Measurements from ENCODE around the gene FAM131A.

The FAM131A gene

GRCh38 chr3:184328516-184328915 lies 8.9 kb upstream of the FAM131A start:
- no peak for ATAC-seq
- no peak for TF ChIP-seq ZC3H10 (CRISPR knock-in tag; IDR thresholded peaks at IDR 0.05)
- no peak for TF ChIP-seq ZNF565 (CRISPR knock-in tag; conservative IDR thresholded peaks at IDR 0.05; ENCODE audit: low read depth)
- TF ChIP-seq BACH2 (CRISPR knock-in tag; IDR thresholded peaks at IDR 0.05; ENCODE audit: borderline replicate concordance): no peak
- TF ChIP-seq ESRRG (CRISPR knock-in tag; IDR thresholded peaks at IDR 0.05): no peak
- TF ChIP-seq ZNF8 (CRISPR knock-in tag; IDR thresholded peaks at IDR 0.05): no peak

- TF ChIP-seq ISL1 (CRISPR knock-in tag; IDR thresholded peaks at IDR 0.05): no peak
- no peak for TF ChIP-seq TOX (CRISPR knock-in tag; IDR thresholded peaks at IDR 0.05; ENCODE audit: borderline replicate concordance)
- TF ChIP-seq CSDC2 (CRISPR knock-in tag; IDR thresholded peaks at IDR 0.05): no peak
- no peak for TF ChIP-seq ZFP3 (CRISPR knock-in tag; IDR thresholded peaks at IDR 0.05)
- TF ChIP-seq ESRRG (CRISPR knock-in tag; IDR thresholded peaks at IDR 0.05): no peak
- TF ChIP-seq ZNF8 (CRISPR knock-in tag; IDR thresholded peaks at IDR 0.05): no peak
- TF ChIP-seq GLIS3 (CRISPR knock-in tag; IDR thresholded peaks at IDR 0.05): no peak
- peak; percentile 64 for ATAC-seq
Observed at GRCh38 chr3:184332370-184333090, 4.9 kb upstream of the FAM131A start.

- no peak for TF ChIP-seq BACH2 (CRISPR knock-in tag; IDR thresholded peaks at IDR 0.05; ENCODE audit: borderline replicate concordance)
- no peak for TF ChIP-seq ZNF565 (CRISPR knock-in tag; conservative IDR thresholded peaks at IDR 0.05; ENCODE audit: low read depth)
- no peak for ATAC-seq
Observed at GRCh38 chr3:184333190-184333589, 4.2 kb upstream of the FAM131A start.

- ATAC-seq: no peak
- no peak for TF ChIP-seq GLIS3 (CRISPR knock-in tag; IDR thresholded peaks at IDR 0.05)
- TF ChIP-seq POU6F1 (CRISPR knock-in tag; IDR thresholded peaks at IDR 0.05; ENCODE audit: borderline replicate concordance, low read depth): no peak
- TF ChIP-seq TCF4 (CRISPR knock-in tag; IDR thresholded peaks at IDR 0.05; ENCODE audit: borderline replicate concordance): no peak
- TF ChIP-seq CREB5 (CRISPR knock-in tag; IDR thresholded peaks at IDR 0.05; ENCODE audit: low read depth): no peak
- no peak for TF ChIP-seq CSRNP3 (CRISPR knock-in tag; IDR thresholded peaks at IDR 0.05)
- no peak for TF ChIP-seq SNAI2 (CRISPR knock-in tag; IDR thresholded peaks at IDR 0.05)
- no peak for TF ChIP-seq ZFP3 (CRISPR knock-in tag; IDR thresholded peaks at IDR 0.05)
- no peak for TF ChIP-seq TOX (CRISPR knock-in tag; IDR thresholded peaks at IDR 0.05; ENCODE audit: borderline replicate concordance)
- no peak for TF ChIP-seq ARNTL (CRISPR knock-in tag; IDR thresholded peaks at IDR 0.05; ENCODE audit: borderline replicate concordance, low read depth)
- no peak for TF ChIP-seq PATZ1 (CRISPR knock-in tag; IDR thresholded peaks at IDR 0.05; ENCODE audit: borderline replicate concordance)
- TF ChIP-seq ZNF8 (CRISPR knock-in tag; IDR thresholded peaks at IDR 0.05): no peak
- no peak for TF ChIP-seq ZC3H10 (CRISPR knock-in tag; IDR thresholded peaks at IDR 0.05)
- no peak for TF ChIP-seq CSDC2 (CRISPR knock-in tag; IDR thresholded peaks at IDR 0.05)
- no peak for TF ChIP-seq RARB (CRISPR knock-in tag; IDR thresholded peaks at IDR 0.05)
Observed at GRCh38 chr3:184333700-184334099, 3.7 kb upstream of the FAM131A start.

GRCh38 chr3:184334470-184335158 lies 2.8 kb upstream of the FAM131A start:
- TF ChIP-seq TCF4 (CRISPR knock-in tag; IDR thresholded peaks at IDR 0.05; ENCODE audit: borderline replicate concordance) (no peak), PATZ1 (CRISPR knock-in tag; IDR thresholded peaks at IDR 0.05; ENCODE audit: borderline replicate concordance) (no peak), CSDC2 (CRISPR knock-in tag; IDR thresholded peaks at IDR 0.05) (no peak), ESRRG (CRISPR knock-in tag; IDR thresholded peaks at IDR 0.05) (no peak), ISL1 (CRISPR knock-in tag; IDR thresholded peaks at IDR 0.05) (no peak), CSRNP3 (CRISPR knock-in tag; IDR thresholded peaks at IDR 0.05) (no peak), POU6F1 (CRISPR knock-in tag; IDR thresholded peaks at IDR 0.05; ENCODE audit: borderline replicate concordance, low read depth) (no peak), ZNF8 (CRISPR knock-in tag; IDR thresholded peaks at IDR 0.05) (no peak), BACH2 (CRISPR knock-in tag; IDR thresholded peaks at IDR 0.05; ENCODE audit: borderline replicate concordance) (no peak), ARNTL (CRISPR knock-in tag; IDR thresholded peaks at IDR 0.05; ENCODE audit: borderline replicate concordance, low read depth) (no peak)
- no peak for ATAC-seq

Data from SK-N-SH treated with all-trans-retinoic acid at 6 μM for 48 hours (cell line).